ENCODE measurements around the gene CEACAM4.

The CEACAM4 gene

DNA sequence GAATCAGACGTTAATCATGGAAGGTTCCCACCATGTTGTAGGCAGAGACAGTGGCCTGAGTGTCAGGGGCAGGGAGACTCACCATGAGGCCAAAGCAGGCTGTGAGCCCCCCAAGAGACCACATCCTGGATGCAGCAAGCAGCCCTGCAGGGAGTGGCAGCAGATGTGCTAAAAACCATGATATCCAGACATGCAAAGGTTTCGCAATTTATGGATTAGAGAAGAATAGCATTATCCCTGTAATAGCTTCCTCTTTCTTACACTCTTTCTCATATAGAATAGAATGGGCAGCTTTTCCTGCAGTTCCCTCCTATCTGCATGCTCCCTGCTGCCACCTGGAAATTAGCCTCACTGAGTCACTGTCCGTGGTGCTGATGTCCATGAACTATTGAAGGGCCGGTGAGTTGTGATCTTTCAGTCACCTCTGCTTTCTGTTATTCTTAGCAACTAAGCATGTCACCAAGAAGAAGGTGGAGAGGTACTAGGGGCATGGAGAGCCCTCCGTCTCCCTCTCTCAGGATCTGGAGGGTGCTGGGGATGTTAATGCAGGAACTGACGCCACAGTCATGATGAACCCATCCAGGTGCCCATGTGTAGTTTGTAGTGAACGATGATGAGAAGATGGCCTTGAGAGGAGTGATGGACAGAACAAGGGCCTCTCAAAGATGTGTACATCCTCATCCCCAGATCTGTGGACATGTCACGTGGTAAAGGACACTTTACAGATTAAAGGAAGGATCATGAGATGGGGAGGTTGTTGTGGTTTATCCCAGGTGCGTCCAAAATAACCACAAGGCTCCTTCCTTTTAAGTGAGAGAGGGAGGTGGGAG lies 9.9 kb downstream of the CEACAM4 start:
- DNase-seq, result peak; percentile 25

DNA sequence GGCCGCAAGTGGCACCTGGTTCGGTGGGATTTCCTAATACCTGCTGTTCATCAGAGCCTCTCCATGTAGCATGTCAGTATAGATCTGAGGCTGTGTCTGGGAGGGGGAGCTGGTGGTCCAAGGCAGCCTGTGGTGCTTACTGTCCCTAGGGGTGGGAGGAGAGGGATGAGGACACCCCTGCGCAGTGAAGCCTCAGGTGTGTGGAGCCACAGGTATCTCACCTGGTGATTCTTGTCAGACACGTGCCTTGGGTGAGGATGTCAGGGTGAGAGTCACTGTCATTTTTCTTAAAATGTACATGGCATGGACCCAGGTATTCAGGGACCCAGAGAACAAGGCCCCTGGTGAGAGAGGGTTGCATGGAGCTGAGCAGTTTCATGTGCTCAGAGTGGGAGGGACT lies 11.7 kb downstream of the CEACAM4 start:
- DNase-seq, result no peak

DNA sequence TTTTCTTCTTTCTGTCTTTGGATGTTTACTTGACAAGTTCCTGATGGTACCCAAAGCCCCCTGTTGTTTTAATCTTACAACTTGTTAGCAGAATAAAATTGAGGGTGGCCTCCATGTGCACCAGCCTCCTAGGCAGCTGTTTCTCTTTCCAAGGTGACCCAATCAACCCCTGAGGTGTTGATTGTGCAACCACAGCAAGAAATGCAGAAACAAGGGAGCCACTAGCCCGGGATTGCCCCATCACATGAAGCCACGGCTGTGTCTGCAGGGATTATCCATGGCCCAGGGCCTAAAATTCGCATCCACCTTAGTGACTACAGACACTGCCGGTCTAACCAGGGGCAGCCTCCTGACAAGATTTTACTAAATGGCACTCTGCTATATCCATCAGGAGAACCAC lies 14.4 kb downstream of the CEACAM4 start:
- DNase-seq, result no peak

DNA sequence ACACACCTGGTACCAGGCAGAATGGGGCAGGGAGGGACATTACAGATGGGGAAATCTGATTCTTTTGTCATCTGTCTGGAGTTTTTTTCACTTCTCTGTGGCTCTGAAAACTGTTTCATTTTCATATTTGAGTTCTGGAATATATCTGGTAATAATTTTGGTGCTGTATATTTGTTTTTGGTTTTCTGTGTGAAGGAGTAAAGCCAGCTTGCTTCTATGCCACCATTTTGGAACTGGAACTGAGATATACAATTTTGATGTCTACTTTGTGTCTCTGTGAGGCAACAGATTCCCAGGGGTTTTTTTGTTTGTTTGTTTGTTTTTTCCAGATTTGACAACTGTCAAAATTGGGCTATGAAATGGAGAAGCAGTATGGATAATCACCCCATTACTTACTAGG lies 16.1 kb downstream of the CEACAM4 start:
- no peak for DNase-seq

DNA sequence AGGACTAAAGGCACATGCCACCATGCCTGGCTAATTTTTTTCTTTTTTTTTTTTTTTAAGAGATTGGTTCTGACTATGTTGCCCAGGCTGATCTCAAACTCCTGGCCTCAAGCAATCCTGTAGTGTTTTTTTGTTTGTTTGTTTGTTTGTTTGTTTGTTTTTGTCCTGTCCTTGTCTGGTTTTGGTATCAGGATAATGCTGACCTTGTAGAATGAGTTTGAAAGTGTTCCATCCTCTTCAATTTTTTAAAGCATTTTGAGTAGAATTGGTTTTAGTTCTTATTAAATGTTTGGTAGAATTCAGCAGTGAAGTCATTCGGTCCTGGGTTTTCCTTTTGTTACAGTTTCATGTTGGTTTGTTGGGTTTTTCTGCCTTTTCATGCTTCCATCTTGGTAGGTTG lies 19.2 kb downstream of the CEACAM4 start:
- no peak for DNase-seq

DNA sequence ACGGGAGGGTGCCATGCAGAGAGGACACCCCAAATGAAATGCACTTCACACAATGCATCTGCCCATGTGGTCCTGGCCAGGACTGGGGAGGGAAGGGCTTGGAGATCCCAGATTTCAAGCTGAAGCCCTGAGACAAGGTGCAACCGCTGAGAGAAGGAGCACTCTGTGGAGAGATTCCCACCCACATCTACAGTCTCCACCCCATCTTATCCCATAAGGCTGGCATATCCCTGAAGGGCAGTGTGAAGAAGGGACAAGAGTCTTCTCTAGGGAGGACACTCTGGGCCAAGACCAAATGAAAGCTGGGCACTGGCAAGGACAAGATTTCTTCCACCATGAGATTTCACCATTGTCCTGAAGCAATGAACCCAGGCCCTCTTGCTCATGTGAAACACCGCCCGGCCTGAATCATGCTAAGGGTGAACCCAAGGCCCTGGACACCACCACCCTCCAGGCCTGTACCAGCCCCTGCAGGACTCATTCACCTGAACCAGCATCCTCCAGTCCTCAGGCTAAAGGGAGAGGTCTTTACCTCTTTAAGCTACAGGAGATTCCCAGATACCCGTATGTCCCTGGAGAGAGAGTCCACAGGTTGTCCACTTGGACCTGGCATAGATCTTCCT lies 20.5 kb downstream of the CEACAM4 start:
- DNase-seq, result no peak

DNA sequence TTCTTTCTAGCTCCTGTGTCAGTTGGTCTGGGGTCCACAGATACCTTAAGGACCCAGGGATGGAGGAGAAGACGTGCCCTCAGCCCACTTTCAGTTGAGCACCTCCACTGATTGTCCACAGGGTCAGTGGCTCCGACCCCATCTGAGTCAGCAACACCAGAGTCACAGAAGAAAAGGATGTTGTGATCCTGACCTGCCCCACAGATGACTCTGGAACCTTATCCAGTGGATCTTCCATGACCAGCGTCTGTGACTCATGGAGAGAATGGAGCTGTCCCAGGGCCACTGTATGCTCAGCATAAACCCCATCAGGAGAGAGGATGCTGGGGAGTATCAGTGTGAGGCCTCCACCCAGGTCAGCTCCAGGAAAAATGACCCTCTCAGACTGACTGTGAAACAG lies 22.0 kb downstream of the CEACAM4 start:
- DNase-seq, result no peak

DNA sequence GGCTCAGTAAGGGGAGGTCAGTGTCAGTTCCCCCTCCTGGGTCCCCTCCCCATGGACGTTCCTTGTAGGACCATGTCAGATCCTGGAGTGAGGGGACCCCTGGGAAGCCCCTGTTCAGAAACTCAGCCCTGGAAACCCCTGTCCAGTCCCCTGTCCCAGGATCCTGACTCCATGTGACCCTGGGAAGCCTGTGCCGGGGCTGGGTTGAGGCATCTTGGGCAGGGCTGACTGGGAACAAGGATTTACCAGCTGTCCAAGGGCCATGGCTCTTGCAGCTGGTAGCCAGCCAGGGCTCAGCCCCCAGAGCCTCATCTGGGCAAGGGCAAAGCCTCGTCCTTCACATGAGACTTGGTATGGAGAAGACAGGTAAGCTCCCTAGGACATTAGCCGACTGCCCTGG lies 25.1 kb downstream of the CEACAM4 start:
- DNase-seq, result no peak

DNA sequence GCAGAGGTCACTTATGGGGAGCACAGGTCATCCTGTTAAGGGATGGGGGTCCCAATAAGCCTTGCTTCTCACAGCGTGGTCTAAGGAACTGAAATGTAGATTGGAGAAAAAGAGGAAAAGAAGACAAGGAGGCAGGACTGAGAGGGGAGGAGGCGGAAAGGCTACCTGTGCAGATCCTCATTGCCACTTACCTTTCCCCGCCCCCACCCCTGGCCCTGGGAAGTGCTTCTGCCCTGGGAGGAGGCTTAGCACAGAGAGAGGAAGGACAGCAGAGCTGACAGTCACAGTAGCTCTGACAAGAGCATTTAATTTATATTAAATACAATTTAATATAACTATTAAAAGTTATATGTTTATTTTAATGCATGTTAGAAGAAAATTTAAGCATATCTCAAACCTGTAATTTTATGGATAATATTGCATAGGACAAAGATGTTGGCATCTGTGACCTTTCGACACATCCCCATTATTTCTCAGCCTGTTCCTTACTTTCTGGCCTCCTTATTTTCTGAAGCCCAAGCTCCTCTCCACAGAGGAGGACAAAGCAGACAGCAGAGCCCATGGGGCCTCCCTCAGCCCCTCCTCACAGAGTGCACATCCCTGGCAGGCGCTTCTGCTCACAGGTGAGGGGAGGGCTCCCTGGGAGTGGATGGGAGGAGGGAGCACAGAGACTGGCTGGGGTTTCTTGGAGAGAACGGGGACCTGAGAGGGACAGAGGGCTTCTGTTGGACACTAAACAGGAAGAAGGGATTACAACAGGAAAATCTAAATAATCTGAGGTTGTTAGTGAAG lies 27.5 kb downstream of the CEACAM4 start:
- DNase-seq, result no peak

DNA sequence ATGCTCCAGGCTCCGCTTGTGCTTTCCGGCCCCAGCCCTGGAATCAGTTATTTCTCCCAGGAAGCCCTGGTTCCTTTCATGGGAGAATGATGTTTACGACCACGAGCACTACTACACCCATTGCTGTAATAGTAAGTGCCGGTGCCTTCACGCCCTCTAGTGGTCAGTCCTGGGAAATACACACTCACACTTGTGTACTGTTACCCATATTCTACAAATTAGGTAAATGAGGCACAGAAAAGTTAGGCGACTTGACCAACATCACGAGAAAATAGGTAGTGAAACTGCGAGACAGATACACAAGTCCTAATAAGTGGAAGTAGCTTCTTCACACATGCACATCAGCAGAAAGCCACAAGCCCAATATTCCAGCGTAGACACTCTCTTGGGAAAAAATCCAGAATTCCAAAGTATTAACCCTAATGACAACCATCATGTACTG lies 29.3 kb downstream of the CEACAM4 start:
- peak; percentile 72 for DNase-seq

DNA sequence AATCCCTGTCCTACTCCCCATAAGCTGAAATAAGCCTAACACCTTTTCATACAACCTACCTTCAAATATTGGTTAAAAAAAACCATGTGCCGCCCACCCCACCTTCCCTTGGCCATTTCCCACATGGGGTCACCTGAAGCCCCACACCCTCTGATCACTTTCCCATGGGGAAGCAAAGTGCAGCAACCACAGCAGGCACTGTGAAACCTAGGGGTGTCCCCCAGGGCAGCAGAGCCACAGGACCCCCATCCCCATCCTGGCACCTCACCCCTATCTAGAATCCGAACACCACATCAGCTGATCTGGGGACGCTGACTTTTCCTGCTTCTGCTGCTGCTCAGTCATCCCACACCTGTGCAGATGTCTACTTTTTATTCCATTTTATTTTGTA lies 31.0 kb downstream of the CEACAM4 start:
- no peak for DNase-seq

DNA sequence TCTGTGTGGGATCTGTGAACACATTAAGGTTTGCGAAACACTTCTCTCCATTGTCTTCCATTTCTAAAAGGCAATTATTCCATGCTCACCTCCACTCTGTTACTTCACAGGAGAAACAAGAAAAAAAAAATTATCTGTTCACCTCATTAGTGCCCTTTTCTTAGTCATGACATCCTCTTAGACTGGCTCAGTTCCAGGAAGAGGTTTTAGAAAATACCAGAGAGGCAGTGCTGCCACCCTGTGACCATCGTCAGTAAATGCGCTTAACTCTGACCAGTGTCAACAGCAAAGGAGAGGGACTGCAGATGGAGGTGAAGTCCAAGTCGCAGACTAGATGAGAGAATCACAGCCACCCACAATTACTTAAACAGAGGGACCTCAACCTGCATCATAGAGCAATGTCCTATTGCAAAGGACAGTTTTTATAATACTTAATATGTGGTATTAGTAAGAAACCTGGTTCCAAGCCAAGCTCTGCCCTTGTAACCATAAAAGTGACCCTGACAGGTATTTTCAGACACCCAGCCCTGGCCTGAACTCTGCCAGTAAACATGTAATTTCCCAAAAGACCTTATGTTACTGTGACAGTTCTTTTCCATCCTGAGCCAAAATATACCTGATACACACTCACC lies 31.5 kb downstream of the CEACAM4 start:
- DNase-seq, result peak; percentile 80

DNA sequence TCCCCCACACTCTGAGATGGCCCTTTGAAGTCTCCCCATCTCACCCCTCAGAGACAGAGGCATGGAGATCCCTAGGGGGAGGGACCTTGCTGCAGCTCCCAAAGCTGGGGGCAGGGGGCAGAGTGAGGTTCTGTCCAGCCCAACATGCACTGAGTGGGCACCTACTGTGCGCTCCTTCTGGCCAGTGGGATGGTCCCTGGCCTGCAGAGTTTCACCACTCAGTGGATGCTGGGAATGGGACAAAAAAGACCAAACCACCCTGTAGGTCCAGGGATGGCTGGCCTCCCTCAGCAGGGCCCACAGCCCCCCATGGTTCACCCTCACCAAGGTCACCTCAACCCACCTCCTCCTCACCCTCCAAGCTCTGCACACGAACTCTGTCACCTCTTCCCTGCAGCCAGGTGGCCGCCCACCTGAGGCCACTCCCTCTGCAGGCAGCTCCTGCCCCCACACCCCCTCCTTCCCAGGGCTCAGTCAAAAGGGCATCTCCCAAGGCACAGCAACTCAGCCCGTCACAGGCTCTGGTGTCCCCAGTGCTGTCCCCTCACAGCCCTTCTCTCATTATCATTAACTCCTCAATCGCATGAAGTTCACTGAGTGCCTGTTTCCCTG lies 34.8 kb downstream of the CEACAM4 start:
- DNase-seq, result no peak

DNA sequence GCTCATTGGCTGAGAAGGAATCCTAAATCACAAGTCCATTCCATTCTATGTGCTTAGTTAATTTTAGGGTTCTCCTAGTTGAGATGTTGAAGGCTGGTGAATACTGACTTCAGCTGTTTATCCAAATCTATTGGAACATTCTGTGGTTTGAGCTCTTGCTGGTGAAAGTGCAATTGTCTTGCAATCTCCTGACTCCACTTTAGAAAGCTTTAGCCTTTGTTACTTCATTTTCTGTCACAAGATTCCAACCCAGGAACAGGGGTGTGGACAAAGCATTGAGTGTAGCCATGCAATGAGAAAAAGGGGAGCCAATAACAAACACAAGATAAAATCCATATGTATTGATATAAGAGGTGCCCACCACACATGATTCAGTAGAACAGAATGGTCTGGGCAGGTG lies 35.9 kb downstream of the CEACAM4 start:
- DNase-seq, result no peak

DNA sequence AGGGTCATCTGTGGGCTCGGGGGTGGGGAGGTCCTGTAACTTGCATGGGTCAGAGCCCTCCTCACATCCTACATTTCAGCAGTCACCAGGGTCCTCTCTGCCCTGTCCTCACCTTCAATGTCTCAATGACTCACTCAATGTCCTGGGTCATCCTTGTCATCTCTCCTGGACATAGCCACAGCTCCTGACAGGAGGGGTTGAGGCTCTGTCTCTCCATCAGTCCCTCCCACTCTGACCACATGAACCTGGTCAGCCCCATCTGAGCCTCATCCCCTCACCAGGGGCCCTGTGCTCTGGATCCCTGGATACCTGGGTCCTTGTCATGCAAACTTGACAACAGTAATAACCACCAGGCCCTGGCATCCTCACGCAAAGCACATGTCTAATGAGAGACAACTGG lies 37.5 kb downstream of the CEACAM4 start:
- DNase-seq, result no peak

DNA sequence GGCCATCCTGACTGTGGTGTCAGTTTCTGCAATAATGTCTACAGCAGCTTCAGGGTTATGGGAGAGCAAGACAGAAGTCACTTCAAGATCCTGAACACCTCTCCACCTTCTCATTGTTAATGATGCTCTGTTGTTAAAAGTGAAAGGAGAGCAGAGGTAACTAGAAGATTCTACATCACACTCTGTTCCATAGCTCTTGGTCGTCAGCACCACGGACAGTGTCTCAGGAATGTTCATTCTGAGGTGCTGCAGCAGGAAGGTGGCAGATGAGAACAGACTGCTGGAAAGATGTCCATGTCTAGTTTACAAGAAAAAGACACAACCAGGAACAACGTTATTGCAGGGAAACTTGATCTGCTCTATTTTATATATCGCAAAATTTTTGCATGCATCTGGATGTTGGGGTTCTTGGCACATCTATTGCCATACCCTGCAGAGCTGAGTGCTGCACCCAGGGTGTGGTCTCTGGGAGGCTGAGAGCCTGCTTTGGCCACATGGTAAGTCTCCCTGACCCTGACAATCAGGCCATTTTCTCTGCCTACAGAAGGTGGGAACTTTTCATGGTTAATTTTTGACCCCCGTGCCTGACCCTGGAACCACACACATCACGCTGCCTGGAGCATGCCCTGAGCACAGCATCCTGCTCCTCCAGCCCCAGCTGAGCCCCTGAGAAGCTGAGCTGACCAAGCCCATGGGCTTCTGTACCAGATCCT lies 38.2 kb downstream of the CEACAM4 start:
- DNase-seq, result peak; percentile 62

DNA sequence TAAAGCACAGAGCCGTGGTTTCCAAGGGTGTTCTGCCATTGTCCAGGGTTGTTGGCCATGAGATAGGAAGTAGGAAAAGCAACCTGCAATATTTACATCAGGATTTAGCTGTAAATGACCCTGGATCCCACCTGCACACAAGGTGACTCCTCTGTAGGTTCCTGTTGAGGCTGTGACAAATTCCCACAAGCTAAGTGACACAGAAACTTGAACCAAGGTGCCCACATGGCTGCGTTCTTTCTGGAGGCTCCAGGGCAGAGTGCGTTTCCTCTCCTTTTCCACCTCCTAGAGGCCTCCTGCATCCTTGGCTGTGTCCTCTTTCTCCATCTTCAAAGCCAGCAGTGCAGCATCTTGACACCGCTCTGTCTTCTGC lies 39.0 kb downstream of the CEACAM4 start:
- no peak for DNase-seq

DNA sequence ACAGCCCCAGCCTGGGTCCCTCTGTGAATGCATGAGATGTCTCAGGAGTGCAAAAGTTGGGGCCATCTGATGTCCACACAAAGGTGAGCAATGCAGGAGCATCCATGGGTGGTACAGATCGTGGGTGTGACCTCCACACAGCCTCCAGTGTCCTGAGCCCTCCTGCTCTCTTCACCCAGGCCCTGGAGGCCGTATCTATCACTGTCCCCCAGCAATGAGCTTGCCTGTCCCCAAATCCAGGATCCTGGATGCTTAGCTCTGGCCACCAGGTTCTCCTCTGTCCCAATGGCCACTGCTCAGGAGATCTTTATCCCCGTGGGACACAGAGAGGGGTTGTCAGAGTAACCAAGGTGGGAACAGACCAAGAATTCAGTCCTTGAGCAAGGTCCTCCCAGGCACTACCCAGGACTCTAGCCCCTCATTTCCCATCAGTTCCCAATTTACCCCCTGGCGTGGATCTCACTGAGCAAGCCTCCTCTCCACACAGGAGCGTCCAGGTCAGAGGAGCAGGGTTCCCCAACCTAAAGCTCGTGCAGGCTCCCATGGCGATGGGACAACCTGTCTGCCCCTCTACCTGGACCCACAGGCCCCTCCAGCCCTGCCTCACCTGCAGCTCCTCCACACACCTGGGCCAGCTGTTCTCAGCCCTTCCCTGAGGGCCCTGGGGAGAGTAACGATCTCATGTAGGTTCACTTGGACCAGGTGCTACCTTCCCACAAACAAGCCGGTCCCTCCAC lies 39.6 kb downstream of the CEACAM4 start:
- no peak for DNase-seq

DNA sequence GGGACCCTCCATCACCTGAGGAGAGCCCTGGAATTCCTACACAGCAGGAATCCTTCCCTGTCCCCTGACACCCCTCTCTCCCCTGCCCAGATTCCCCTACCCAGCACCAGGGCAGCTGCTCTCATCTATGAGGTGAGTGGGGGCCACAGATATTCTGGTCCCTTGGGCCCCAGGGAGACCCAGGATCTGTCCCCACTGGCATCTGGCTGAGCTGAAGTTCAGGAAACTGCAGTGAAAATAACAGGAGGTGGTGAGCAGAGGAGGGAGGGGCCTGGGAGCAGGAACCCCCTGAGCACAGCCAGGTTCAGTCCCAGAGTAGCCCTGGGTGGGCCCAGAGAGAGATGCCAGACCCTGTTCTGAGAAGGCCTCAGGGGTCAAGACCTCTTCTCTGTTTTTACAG lies 40.8 kb downstream of the CEACAM4 start:
- no peak for DNase-seq

DNA sequence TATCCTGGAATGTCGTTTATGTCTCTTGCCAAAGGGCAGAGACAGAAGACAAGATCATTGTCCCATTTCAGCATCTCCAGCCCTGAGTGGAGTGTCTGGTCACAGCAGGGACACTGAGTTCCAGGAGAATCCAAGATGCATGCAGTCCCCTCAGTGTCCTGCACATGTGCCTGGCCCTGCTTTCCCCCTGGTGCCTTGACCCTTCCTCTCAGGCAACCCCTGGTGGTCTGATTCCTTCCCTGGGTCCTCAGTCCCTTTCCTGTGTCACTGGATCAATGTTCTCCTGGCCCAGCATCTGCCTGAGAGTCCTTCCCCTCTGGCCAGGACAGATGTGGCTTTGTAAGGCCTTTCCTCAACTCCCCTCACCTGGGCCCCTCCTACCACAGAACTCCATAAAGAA lies 41.9 kb downstream of the CEACAM4 start:
- no peak for DNase-seq

DNA sequence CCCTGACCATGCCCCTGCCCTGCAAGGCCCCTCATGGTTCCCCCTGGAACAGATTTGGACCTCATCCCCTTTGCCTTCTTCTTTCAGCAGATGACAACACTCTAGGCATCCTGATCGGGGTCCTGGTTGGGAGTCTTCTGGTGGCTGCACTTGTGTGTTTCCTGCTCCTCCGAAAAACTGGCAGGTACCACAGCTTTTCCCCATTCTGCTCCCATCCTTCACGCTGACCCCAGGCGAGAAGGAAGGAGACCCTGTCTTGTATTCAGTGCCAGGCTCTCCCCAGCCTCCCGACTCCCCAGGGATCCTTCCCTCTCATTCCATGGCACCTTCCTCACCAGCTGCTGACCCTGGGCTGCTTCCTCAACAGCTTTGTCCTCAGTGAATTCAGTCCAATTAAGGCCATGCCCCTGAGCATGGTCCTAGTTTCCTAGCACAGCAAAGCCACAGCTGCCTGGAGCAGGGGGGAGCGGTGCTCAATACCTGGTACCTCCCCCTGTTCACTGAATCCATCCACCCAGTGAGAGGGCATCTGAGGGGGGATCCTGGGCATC lies 42.5 kb downstream of the CEACAM4 start:
- DNase-seq, result no peak
